Sigmoid colon (tissue), 4 donors: ENCODE data around the gene GGA3.

Source experiments
- EP300 ChIP-seq, 4 donors: sonication (generic); formaldehyde crosslinking; IDR thresholded peaks; one replicate each; pipeline ENCODE4 v1.6.1; 2017; ENCODE audit warnings: antibody characterized with exemption in 4 of 4
- POLR2A ChIP-seq, 2 donors: fragments of 450-650 bp; IDR thresholded peaks; one replicate each; pipeline ENCODE4 v1.6.1; 2016; ENCODE audit warnings: antibody characterized with exemption in 2 of 2, mild to moderate bottlenecking in 2 of 2, moderate library complexity in 2 of 2
- POLR2AphosphoS5 ChIP-seq, 4 donors: sonication (generic); formaldehyde crosslinking; IDR thresholded peaks; one replicate each; pipeline ENCODE4 v1.6.1; 2017; ENCODE audit warnings: antibody characterized with exemption in 4 of 4
- TF ChIP-seq, protein P1 (sequence below), 4 experiments: fragments of 450-650 bp in 3 of 4; fragments of 200-600 bp in 1 of 4; IDR thresholded peaks; one replicate each; pipeline ENCODE4 v1.5.1; 2016 to 2019; ENCODE audit warnings: antibody characterized with exemption in 4 of 4, mild to moderate bottlenecking in 3 of 4, moderate library complexity in 2 of 4

DNA sequence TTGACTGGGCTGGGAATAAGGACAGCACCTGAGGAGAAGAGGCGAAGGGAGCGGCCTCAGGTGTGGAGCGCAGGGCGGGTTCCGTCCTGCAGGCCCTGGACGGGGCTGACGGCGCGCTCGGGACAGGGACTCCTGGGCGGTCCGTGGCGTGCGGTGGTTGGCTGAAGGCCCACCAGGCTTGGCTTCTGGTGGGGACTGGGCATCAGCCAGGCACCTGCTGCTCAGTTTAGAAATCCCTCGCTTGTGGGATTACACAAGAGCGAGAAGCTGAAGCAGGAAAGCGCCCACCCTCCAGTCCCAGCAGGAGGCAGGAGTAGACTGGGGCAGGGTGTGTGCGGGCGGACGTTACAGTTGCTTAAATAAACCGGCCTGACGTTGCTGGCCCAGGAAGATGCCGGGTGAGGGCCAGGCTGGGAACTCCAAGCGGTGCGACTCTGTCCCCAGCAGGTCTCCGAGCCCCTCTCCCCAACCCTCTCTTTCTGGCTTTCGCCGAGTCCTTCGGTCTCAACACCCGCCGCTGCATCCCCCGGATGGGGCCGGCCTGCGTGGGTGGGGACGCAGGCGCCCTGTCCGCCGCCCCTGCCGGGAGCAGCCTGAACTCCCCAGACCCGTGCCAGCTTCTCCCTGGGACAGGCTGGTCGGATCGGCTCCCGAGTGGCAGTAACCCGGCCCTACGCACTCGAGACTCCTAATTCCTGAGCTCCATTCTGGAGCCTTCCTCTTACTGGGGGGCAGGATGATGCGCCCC lies 9.0 kb upstream of the GGA3 start:
- peak; percentile 36 to 71 (median 46) for TF ChIP-seq POLR2AphosphoS5 (IDR thresholded peaks at IDR 0.05)
- TF ChIP-seq POLR2A (IDR thresholded peaks at IDR 0.05), result peak in 1 of 2 donors; percentile 9
- TF ChIP-seq, protein P1, sequence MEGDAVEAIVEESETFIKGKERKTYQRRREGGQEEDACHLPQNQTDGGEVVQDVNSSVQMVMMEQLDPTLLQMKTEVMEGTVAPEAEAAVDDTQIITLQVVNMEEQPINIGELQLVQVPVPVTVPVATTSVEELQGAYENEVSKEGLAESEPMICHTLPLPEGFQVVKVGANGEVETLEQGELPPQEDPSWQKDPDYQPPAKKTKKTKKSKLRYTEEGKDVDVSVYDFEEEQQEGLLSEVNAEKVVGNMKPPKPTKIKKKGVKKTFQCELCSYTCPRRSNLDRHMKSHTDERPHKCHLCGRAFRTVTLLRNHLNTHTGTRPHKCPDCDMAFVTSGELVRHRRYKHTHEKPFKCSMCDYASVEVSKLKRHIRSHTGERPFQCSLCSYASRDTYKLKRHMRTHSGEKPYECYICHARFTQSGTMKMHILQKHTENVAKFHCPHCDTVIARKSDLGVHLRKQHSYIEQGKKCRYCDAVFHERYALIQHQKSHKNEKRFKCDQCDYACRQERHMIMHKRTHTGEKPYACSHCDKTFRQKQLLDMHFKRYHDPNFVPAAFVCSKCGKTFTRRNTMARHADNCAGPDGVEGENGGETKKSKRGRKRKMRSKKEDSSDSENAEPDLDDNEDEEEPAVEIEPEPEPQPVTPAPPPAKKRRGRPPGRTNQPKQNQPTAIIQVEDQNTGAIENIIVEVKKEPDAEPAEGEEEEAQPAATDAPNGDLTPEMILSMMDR (IDR thresholded peaks at IDR 0.05), result peak in 2 of 4 experiments; percentile 16 to 49
- no peak for TF ChIP-seq EP300 (IDR thresholded peaks at IDR 0.05)
